KBM-7 (cell line): ENCODE results near the gene ZFHX3.
A peak's percentile ranks its signal among the peaks of the same experiment; 100 is the strongest.

Source experiments
- DNase-seq: peaks from one replicate; pipeline ENCODE4 v3.0.0-alpha.2; 2015
- in situ Hi-C: fragments of 300-500 bp; cut with MboI; formaldehyde crosslinking; loops from 2 replicates; pipeline ENCODE4 v1.14.3; 2020; ENCODE audit warnings: low sequenced_read_pairs, low pct_unique_long_range_greater_than_20kb, mixed read lengths

The ZFHX3 gene

DNA sequence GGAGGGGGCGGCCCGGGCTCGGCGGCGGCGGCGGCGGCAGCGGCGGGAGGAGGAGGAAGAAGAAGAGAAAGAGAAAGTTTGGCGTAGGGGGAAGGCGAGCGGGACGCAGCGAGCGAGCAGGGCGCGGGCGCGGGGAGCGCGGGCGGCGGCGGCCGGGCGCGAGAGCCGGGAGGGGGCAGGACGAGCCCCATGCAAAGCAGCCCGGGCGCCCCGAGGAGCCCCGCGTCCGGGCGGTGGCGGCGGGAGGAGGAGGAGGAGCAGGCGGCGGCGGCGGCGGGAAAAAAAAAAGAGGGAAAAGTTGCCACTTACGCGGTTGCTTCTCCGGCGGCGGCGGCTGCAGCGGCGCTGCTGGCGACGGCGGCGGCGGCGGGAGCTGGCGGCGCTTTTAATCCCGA, 10.3 kb upstream of the ZFHX3 start:
- DNase-seq: peak; percentile 47
- in situ Hi-C loops: no loop called here

DNA sequence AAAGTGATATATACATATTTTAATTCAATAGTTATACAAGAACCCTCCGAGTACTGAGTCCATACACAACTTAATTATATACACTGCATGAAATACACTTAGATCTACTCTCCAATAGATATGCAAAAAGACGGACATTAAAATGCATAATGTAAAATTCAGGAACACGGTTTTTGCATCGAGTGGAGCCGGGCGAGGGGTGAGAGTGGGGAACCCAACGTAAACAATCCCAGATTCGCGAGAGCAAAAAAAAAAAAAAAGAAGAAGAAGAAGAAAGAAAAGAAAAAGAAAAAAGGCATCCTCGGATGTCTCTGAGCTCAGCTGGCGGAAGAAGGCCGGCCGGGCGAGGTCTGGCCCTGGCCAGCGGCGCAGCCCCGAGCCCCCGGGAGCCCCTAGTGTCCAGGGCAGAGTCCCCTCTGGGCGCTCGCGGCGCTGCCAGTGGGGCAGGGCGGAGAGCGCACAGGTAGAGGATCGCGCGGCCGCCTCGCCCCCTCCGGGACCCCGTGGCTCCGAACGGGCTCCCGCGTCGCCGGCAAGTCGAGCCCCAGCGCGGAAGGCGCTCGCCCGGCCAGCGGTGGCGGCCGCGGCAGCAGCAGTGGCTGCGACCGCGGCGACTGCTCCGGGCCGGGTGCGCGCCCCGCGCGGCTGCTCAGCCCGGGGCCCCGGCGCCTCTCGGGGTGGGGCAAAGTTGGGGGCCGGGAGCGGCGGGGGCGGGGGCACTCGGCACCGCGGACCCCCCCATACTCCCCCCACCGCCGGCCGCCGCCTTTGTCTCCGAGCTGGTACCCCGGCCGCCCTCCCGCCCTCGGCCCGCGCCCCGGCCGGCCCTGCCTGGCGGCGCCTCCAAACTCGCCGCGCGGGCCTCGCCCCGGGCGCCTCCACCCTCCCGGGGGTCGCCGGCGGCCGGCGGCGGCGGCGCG, 9.6 kb upstream of the ZFHX3 start:
- DNase-seq: peak; percentile 34
- in situ Hi-C loops: no loop called here

DNA sequence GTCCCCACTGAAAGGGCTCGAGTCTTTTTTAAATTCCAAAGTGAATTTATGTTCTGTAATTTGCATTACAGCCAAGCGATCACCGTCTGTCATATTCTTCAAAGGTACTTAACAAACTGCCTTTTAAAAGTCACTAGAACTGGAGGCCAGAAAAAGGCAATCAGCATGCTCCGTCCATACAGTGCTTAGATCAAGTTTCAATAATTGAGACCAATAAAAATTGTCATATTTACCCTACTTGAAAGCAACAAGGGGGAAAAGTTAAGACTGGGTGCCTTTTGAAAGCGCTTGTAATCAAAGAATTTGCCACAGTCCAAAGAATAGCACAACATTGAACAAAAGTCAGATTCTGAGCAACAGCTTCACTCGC, 9.0 kb upstream of the ZFHX3 start:
- DNase-seq: no peak
- in situ Hi-C loops: no loop called here

DNA sequence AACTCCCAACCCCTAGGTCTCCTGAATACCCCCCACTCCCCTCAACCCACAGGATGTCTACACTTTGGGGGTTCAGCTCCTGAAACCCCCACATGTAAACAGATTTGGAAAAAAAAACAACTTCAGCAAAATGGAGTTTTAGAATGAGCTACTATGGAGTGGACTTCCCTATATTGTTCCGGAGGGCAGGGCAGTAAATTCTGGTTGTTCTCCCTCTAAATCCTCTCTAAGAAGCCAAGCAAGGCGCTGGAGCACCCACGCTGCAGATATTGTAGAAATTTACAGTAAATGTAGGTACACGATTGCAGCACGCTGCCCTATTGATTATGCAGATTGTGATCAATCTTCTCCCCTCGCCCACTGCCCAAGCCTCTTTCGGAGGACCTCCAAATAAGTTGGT, 8.5 kb upstream of the ZFHX3 start:
- in situ Hi-C loops: no loop called here

DNA sequence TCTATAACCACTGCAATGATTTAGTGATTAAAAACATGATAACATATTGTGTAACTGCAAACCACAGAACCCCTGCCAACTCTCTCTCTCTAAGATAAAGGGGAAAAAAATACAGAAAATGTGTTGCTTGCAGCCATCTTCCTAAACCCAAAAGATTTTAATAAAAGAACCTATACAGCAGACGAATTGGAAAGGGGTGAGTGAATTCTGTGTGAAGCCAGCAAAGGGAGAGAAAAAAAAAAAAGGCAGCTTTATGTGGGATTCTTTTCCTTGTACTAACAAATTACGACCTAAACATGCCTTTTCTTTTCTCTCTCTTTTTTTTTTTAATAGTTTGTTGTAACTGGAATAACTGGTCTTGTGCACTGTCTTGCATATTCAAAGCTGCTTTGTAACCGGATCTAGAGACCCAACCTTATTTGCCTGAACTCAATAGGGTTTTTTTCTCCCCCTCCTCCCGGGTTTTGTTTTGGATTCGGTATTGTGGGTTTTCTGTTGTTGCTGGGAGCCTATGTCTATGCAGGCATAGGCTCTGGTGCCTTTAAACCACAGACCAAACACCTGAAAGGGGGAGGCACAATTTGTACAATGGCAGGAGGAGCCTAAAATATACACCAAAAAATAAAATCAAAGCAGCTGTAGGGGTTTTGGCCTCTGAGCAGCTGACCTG, 7.0 kb upstream of the ZFHX3 start:
- DNase-seq: peak; percentile 50
- in situ Hi-C loops: no loop called here

More for the DNA sequence above, 8.5 kb upstream of the ZFHX3 start:
- DNase-seq: no peak

DNA sequence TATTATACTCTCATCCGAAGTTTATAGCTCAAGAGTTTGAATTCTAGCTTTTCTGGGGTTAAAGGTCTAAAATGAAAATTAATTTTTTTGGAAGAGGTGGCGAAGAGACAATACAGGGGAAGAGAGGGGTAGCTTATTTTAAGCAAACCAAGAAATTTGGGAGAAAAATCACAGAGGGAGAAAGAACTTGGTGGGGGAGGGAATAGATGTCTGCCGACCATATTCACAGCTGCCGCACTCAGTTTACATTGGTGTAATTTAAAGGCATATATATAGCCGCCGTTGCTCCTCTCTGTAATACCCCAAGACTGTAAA, 6.5 kb upstream of the ZFHX3 start:
- in situ Hi-C loops: no loop called here
- no peak for DNase-seq

DNA sequence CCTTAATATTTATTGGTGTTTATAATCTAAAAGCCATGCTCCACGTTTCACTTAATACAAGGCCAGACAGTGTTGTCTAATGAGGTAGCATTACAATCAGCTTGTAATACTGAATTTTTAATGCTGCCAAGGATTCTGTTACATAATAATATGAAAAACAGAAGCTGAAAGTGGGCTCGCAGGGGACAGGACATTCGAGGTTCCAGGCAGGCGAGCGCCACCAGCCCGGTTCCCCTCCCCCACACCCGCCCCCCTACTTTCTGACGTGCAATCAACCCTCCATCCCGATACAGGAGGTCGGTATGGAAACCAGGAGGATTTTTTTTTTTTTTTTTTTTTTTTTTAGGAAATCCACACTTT, 6.2 kb upstream of the ZFHX3 start:
- no peak for DNase-seq
- in situ Hi-C loops: no loop called here

DNA sequence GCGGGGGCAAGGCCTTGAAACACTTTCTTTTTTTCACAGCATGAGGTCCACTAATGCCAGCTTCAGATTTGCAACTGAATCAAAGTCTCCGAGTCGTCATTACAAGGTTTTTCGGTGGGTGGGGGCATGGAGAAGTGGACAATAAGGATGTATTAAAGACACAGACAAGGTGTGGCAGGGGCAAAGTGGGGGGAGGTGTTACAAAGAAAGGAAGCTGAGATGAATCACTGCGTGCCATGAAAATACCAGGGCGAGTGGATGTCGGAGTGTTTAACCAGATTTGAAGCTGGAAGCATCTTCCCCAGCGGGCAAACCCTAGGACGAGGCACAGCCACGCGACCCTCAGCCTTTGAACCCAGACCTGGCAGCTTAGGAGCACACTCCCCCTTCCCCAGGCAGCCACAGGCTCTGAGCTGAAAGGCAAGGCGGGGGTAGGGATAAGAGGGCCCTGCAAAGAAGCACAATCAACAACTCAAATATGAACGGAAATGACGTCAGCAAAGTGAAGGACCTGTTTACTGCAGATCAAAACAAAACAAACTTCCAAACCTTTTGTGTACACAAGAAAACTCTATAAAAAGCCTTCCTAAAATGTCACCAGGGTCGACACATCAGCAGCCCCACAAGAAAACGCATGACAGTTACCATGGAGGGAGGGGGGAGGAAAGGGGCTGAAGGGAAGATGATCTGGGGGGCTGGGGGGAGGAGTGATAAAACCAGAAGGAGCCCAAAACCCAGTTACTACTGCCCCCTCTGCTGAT, 5.6 kb upstream of the ZFHX3 start:
- in situ Hi-C loops: no loop called here
- no peak for DNase-seq

DNA sequence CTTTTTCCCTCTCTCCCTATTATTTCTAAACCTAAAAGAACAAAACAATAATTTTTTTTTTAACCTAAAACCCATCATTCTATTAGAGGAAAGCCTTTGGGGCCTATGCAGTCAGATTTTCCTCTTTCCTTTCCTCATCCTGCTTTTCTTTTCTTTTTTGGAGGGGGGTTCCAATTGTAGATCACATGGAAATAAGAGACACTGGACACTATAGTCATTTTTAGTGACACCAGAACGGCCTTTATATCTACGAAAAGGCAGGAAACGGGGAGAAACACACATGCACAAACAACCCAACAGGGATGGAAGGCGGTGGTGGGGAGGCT, 5.1 kb upstream of the ZFHX3 start:
- no peak for DNase-seq
- in situ Hi-C loops: no loop called here

DNA sequence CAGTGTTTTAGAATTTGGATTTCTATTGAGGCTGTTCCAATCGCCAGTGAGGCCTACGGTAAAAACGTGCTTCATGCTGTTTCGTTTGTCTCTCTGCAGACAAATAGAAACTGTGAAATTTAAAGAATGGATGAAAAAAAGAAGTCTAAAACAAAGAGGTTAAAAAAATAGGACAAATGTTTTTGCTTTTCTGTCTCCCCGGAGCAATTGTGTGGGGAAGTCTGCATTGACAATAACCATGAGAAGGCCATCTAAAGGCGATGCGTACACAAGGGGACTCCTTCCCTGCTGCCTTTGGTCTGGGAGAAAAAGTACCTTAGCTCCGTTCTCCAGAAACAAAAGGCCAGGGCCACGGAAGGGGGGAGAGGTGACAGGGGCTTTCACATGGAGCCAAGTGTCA, 4.6 kb upstream of the ZFHX3 start:
- no peak for DNase-seq
- in situ Hi-C loops: no loop called here

DNA sequence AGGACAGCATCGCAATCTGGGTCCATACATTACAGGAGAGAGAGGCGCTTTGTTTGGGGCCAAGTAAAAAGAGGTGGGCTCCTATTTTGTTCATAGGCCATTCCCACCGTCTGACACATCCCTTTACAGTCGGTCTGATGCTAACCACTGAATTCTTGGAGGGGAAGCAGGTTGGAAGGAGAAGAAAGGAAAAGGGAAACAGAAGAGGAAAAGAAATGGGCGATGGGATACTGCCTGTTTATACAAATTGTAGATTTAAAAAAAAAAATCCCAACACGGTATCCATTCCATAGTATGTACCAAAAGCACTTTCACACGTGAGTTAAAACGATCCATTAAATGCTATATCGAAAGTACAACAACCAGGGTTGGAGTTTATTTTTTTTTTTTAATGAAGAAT, 4.0 kb upstream of the ZFHX3 start:
- DNase-seq: no peak
- in situ Hi-C loops: no loop called here

DNA sequence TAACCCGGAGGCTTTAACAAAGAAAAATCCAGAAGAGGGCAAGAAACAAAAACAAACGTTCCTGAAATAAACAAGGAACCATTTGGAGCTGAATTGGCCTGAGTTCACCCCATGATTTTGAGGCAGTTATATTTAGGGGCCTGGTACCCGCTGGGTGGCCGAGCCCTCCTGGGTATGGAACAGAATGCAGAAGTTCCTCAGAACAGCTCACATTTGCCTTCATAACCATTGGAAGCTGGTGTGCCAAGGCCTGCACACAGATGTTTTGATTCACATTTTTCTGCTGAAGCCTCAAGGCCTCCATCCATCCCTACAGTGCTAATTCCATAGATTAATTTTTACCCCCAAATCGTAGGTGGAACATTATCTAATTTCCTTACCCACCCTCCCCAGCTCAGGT, 3.3 kb upstream of the ZFHX3 start:
- no peak for DNase-seq
- in situ Hi-C loops: no loop called here

DNA sequence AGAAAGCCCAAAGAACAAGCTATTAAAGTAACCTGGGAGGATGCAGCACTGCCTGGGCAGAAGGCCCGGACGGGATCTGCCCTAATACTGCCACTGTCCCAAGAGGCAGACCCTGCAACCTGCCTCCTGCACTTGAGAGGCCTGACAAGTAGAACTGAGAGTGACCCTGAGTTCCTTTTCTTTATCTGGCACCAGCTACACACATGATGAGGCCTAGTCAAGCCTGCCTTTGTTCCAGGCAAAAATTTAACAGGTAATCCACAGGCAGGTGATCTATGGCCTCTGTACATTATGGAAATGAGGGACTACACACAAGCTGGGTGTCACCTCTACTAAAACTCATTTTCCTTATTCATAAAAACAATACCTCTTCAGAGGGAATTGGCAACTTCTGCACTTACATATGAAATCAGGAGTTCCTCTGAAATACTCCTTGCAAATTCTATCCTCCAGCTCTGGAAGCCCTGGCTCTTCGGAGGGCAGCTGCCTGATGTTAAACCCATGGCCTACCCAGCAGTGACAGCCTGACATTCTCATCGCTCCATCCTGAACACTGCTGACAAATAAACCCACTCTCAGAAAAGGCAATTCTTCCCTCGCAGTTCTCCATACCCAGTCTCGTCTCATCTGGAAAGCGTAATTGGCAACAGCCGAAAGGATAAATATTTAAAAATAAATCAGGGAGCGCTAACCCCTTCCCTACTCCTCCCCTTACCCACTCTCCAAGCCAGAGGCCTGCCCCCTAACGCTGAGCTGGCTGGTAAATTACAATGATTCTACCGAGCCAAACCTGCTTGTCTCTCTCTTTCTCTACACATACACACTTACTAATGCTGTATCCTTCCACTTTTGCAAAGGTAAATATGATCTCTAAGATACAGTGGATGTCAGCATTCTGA, 2.5 kb upstream of the ZFHX3 start:
- in situ Hi-C loops: no loop called here
- no peak for DNase-seq

DNA sequence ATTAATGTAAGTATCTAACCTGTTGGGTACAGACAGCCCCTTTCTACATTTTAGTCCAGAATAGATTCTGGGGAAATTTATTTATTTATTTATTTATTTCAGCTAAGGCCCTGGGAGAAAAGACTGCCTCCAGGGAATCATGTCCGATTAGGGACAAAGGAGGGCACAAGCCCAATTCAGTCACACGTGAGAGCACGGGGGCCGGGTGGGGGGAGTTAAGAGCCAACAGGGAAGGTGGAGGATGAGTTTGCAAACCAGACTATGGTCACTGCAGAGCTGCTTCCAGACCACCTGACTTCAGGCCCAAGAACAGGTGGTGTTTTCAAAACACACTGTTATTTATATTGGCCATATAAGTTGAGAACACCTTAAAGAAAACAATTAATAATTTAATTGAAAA, 1.6 kb upstream of the ZFHX3 start:
- in situ Hi-C loops: no loop called here
- DNase-seq: no peak

DNA sequence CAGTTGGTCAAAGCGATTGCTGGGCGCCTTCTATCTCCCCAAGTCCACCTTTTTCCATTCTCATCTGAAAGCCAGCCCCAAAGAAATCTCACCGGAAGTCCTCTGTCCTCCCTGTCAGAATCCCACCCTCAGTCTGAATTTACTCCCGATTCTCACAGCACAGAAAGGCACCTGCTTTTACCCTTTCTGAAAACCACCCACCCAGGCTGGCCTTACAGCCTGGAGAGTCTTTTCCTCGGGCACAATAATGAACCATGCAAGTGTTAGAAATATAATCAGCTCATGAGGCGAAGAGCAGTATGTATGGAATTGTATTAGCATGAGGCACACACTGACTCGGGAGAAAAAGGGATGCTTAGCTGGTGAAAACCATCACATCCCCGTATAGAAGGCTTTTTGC, 1.2 kb upstream of the ZFHX3 start:
- in situ Hi-C loops: no loop called here
- DNase-seq: no peak

DNA sequence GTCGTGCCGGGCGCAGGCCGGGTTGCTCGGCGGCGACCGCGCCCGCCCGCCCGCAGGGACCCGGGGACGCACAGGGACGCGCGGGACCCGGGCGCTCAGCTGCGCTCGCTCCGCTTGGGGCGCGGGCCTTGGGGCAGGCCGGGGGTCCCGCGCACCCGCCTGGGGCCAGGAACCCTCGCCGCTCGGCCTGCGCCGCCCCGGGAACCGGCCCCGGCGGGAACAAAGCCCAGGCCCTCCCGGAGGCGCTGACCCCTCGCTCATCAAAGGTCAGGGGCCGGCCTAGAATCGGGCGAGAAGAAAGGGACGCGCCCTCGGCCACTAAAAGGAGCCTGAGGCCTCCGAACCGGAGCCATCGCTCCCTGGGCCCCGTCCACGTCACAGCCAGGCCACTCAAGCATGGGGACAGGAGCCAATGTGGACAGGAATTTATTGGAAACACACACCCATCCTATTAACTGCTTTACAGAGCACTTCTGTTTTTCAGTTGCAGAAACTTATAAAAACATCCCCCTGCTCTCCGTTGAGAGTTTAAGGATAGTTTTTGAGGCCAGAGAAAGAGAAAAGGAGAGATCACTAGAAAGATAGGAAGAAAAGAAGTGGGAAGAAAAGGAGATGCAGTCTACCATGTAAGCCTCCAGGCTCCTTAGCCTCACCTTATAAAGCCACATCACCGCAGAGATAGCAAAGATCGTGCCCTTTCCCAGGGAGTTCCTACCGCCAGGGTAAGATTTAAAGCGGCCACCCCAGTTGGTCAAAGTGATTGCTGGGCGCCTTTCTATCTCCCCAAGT, 558 bp upstream of the ZFHX3 start:
- in situ Hi-C loops: no loop called here
- DNase-seq: peak; percentile 33

DNA sequence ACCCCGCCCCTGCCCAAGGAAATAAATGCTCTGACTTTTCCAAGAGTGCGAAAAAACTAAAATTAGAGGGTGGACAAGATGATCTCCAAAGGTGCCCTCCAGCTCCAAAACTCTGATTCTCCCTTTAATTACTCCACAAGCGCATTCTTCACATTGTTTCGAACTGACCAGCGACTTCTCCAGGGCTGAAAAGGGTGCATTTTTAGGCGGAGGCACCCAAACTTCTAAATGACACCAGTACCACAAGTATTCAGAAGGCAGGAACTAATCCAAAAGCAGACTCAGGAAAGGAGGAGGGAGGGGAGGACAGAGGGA, 750 bp downstream of the ZFHX3 start:
- in situ Hi-C loops: no loop called here
- DNase-seq: no peak

DNA sequence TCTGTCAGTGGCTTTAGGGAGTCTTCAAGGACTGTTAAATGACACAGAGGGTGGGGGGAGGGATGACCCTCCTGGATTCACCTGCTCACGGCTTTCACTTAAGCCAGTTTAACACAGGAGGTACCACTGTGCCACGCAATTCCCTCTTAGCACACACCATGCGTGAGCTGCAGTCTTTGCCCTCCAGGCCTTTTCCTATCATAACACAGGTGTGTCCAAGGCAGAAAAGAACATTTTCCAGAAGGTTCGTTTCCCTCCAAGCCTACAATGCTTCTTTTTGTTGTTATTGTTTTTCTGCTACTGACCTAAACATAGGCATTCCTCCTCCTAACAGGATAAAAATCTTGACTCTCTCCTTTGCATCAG, 1.1 kb downstream of the ZFHX3 start:
- no peak for DNase-seq

DNA sequence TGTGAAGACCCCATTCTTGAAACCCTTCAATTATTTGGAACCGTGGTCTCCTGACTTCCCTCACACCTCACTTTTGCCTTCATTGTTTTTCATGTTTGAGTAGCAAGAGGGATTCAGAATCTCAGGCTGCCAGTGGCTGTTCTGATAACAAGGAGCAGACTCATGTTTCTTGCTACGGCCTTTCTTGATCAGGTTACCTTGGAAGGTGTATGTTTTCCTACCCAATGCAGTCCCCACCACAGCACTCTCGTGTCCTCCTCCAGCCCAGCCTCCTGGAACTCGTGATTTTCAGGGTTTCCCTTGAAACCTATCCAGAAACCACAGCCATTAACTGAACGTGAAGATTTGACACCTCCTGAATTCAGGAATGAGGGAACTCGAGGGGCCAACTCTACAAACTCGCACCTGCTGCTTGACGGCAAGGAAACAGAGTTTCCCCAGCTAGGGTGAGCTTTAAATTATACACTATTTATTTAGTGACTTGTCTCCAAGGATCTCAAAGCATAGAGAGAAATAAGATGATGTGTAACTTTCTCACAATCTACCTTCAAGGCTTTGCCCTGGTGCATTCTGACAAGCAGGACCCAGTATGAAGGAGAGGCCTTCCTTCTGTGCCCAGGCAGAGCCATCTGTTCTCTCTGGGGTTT, 1.6 kb downstream of the ZFHX3 start:
- DNase-seq: no peak
- in situ Hi-C loops: no loop called here

More for the DNA sequence above, 1.1 kb downstream of the ZFHX3 start:
- in situ Hi-C loops: no loop called here
